Measurements from ENCODE around the gene HOXA5.

Gene HOXA5

GRCh38 chr7:27116031-27116961 is 27.2 kb downstream of the HOXA5 start:
- DNase-seq = no peak

- DNase-seq = no peak
These were observed 28.1 kb downstream of the HOXA5 start for GRCh38 chr7:27115221-27116026.

- no peak for DNase-seq
These were observed 28.6 kb downstream of the HOXA5 start for GRCh38 chr7:27114881-27115220.

GRCh38 chr7:27113991-27114769 is 29.3 kb downstream of the HOXA5 start:
- no peak for DNase-seq

- DNase-seq = no peak
These were observed 30.2 kb downstream of the HOXA5 start for GRCh38 chr7:27112955-27113949.

GRCh38 chr7:27112361-27112760 is 31.1 kb downstream of the HOXA5 start:
- no peak for DNase-seq

GRCh38 chr7:27111751-27112277 is 31.7 kb downstream of the HOXA5 start:
- no peak for DNase-seq

GRCh38 chr7:27111042-27111750 is 32.3 kb downstream of the HOXA5 start:
- no peak for DNase-seq

- no peak for DNase-seq
These were observed 33.1 kb downstream of the HOXA5 start for GRCh38 chr7:27110186-27111031.

- no peak for DNase-seq
These were observed 33.9 kb downstream of the HOXA5 start for GRCh38 chr7:27109466-27110185.

- no peak for DNase-seq
These were observed 34.9 kb downstream of the HOXA5 start for GRCh38 chr7:27108390-27109127.

- DNase-seq = no peak
These were observed 35.8 kb downstream of the HOXA5 start for GRCh38 chr7:27107391-27108381.

GRCh38 chr7:27106901-27107240 is 36.6 kb downstream of the HOXA5 start:
- DNase-seq = no peak

- DNase-seq = no peak
These were observed 37.1 kb downstream of the HOXA5 start for GRCh38 chr7:27106181-27106900.

GRCh38 chr7:27105301-27106031 is 38.0 kb downstream of the HOXA5 start:
- no peak for DNase-seq
